HG03565 (cell line): ENCODE measurements around the gene DHRS9.

ENCODE experiments used
- ATAC-seq: cut with Tn5 transposase; IDR thresholded peaks from one replicate; pipeline ENCODE4 v1.9.1; 2021; ENCODE audit warnings: mild to moderate bottlenecking, moderate library complexity; ENCODE audit not compliant: unreplicated experiment

Gene DHRS9

DNA sequence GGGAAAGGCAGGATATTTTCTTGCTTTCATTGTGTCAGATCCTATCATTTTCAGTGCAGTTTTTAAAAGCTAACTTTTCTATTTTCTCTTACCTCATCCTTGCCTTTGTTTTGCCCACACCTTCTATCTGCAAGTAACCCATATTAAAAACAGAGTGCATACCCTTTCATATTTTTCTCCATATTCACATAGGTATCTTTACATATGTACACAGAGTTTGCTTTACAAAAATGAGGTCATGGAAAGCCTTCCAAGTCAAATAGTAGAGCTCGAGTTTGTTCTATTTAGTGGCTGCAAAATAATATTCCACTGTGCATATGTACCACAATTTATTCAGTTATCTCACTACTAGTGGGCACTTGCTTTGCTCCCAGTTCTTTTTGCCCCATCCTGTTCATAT lies 3.9 kb upstream of the DHRS9 start:
- no peak for ATAC-seq

DNA sequence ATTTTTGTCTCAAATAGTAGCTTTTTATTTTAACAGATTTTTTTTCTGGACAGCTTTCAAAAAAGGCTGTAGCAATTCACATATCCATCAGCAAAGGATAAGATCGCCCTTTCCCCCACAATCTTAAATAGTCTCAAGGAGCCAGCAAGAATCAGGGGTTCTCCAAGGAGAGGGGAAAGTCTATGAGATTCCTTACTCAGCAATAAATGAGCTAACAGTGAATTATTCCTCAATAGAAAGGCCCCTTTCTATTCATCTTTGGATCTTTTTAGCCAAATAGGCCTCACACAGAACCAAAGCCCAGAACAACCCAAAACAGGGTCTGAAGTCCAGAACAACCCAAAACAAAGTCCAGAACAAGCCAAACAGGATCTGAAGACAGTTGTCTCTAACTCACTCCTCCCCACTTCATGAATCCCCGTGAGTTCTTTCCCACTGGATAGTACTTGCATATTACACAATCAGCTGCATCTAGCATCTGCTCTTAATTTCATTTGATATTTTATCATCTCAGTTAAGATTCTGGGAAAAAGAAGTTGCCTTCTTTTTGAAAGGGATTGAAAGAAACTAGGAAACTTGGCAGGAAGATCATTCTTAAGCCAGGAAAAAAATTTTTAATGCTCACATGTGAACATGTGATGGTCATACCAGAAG lies 3.4 kb upstream of the DHRS9 start:
- ATAC-seq, result no peak

GRCh38 chr2:169066897-169067296 lies 2.5 kb upstream of the DHRS9 start:
- ATAC-seq, result no peak

- ATAC-seq, result no peak
These were observed 470 bp downstream of the DHRS9 start for GRCh38 chr2:169069833-169070232.

DNA sequence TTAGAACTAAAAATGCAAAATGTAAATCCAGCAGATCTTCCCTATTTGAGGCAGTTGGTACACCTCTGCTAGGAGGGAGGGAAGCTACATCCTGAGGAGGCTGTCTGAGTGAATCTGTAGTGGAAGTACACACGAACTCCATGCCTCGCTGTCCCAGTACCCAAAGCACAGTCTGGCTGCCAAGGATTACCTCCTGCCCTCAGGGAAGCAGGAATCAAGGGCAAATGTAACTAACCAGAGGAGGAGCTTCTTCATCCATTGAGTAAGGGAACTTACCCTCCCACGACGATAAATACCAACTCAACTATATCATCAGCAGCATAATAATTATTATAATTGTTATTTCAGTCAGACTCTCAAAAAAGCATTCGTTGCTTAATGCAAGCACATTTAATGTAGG lies 2.1 kb downstream of the DHRS9 start:
- ATAC-seq, result no peak

- no peak for ATAC-seq
These were observed 3.0 kb downstream of the DHRS9 start for GRCh38 chr2:169072163-169072925.

GRCh38 chr2:169073211-169073962 lies 4.0 kb downstream of the DHRS9 start:
- ATAC-seq, result no peak

DNA sequence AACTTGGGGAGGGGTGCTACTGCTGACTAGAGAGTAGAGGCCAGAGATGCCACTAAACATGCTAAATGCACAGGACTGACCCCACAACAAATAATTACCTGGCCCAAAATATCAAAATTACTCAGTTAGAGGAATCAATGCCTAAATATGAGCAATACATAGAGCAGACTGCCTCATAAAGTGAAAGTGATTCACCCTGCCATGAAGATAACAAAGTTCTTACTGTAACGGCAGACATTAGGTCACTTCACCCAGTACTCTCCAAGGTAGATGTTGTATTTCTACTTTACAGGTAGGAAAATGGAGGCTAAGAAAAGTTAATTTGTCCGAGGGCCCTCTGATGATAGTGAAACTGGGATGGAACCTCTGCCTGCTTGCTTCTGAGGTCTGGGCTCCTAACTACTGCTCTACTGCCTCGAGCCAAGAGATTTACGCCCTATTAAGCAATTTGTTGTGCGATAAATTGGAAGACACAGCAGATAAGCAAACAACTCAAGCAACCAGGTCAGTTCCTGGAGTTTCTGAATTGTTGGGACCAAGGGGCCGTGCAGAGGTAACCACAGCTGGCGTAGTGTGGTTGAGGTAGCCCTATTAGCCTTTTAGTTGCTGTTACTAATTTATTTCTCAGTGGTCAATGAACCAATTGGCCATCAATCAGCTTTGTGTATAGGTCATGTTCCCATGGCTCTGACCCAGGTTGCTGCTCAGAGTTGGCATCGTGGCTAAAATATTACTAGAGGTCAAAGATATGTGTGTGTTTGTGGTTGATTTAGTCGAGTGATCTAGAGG lies 4.8 kb downstream of the DHRS9 start:
- ATAC-seq, result peak; percentile 40

DNA sequence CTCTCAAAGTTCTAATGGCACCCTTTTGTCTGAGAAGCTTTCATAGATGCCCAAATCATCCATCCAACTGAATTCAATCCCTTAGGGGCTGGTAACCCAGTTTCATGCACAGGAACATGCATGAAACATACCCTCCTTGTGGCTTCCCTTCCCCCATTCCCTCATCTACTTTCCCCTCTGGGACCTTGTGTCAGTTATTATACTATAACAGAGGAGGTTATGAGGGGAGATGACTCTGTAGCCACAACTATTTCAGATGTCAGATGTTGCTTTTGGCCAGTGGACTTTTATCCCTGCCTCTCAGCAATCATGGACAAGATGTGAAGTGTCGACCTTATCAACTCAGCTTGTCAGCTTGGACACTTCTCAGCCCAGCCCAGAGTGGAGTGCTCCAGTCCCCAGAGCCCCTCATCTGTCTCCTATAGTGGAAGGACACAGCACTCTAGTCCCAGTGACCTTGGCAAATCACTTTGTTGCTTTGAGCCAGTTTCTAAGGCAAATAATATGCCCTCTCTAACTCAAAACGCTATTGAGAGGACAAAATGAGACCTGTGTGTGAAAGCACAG lies 8.4 kb downstream of the DHRS9 start:
- ATAC-seq, result no peak

- ATAC-seq, result no peak
These were observed 11.1 kb downstream of the DHRS9 start for GRCh38 chr2:169080250-169081069.

- no peak for ATAC-seq
These were observed 12.2 kb downstream of the DHRS9 start for GRCh38 chr2:169081551-169081950.

DNA sequence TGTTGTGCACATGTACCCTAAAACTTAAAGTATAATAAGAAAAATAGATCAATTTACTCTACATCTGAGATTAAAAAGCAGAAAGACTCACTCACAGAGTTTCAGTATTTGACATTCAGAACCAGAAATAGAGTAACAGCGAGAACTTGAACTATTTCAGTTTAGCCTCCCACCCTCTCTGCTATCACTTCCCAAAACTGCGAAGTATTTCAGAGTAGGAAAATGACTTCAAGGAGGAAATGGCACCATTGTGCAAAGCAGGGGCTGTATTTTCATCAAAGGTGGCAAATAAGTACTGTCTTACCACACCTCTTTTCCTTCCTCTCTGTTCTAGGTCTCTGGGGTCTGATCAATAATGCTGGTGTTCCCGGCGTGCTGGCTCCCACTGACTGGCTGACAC lies 13.6 kb downstream of the DHRS9 start:
- ATAC-seq, result no peak

DNA sequence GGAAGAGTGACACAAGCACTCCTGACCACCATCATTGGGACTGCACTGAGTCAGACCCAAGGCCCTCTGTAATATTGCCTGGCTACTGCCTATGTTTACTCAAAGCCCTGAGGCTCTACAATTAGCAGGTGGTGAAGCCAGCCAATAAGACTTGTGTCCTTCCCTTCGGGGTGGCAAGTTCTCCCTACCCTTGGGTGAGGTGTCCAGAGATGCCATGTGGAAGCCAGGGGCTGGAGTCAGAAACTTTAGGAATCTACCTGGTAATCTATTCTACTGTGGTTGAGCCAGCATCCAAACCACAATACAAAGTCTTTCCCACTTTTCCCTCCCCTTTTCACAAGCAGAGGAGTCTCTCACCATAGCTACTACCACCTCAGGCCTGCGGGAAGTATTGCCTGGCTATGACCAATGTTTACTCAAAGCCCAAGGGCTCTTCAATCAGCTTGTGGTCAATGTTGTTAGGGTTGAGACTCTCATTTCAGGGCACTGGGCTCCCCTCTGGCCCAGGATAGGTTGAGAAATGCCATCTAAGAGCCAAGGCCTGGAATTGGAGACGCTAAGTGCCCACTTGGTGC lies 17.6 kb downstream of the DHRS9 start:
- no peak for ATAC-seq

GRCh38 chr2:169087757-169088379 lies 18.5 kb downstream of the DHRS9 start:
- ATAC-seq, result no peak

GRCh38 chr2:169089182-169089581 lies 19.8 kb downstream of the DHRS9 start:
- no peak for ATAC-seq

DNA sequence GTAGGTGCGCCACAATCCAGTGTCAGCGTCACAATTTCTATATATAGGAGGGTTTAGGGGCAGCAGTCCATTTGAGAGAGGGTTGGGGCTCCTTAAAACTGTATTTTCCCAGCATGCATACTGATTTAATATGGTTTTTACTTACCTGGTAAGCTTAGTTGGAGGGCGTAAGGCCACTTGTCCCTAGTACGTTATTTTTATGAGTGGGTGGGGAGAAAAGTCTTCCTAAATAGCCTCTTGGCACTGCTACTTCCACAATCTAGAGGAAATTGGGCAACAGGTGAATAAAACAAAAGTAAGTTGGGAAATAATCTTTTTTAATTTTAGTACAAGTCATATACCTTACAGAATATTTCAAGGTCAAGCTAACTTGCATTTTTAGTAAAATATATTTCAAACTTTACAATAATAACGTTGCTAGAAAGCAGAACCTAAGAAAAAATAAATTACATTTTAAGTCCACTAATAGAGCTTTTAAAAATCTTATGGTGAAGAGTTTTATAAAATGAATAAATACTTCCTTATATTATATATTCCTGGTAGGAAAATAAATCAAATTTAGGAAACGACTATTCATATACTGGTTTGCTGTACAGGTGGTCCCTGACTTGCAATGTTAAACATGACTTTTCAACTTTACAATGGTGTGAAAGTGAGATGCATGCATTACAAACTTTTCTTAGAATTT lies 20.9 kb downstream of the DHRS9 start:
- no peak for ATAC-seq

- ATAC-seq, result no peak
These were observed 21.9 kb downstream of the DHRS9 start for GRCh38 chr2:169091256-169091655.

DNA sequence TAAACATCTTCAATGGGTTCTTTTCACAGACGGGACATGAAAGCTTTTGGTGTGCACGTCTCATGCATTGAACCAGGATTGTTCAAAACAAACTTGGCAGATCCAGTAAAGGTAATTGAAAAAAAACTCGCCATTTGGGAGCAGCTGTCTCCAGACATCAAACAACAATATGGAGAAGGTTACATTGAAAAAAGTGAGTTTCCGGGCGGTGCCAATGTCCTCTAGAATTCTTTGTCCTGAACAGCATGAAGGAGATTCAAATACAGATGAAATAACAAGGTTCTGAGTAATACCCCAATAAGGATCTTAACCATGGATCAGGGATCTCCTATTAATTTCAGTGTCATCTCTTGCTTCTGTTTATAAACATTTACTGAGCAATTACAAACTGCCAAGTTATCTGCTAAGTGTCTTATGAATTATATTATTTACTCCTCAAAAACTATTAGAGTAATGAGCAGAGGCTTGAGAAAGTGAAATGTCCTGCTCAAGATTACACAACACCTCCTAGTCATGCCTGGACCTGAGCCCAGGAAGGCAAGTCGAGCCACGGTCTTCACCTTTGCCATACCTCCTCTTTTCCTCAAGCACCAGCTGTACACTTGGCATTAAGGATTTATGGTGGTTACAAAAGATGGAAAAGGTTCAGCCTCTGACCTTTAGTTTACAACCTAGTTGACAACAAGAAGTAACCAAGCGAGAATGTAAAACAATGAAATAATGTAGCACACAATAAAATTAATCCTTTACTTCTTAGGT lies 22.6 kb downstream of the DHRS9 start:
- no peak for ATAC-seq
